Measurements from ENCODE around the gene EXOC6B.
"Not testable (repeated sequence)": the region's sequence is repeated elsewhere in the genome, so short reads cannot be mapped to it uniquely, and the experiment has no call there.

EXOC6B gene

DNA sequence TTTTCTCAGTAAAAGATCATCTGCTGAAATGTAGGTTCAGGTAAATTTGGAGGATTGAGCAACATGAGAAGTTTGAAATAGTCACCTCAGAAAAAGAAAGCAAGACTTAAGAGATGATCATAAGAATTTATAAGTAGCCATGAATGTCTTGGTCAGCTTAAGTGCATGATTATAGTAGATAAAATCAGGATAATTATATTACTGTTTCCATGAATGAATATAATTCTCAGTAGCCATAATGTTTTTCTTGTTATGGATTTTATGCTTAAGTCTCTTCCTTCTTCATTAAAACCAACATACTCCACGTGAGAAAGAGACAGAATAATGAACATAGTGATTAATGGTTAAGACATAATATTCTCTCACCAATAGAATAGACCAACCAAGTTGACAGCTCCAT lies 223.7 kb downstream of the EXOC6B start:
- Histone ChIP-seq H3K36me3 (no peaks in the 10 kb centered on the region), H3K27ac (no peak overlapping the region), H3K4me3 (ENCODE audit: low read depth, low read length) (no peak overlapping the region), H3K27me3 (ENCODE audit: insufficient read depth, low read depth, severe bottlenecking) (no peaks in the 10 kb centered on the region), H3K9me3 (ENCODE audit: severe bottlenecking) (no peaks in the 10 kb centered on the region)
- no peak for TF ChIP-seq CTCF (IDR thresholded peaks at IDR 0.05; ENCODE audit: low read depth, low read length)
- DNase-seq, result no peak

- H3K36me3 ChIP-seq, DNase-seq: not testable (repeated sequence)
Observed at GRCh38 chr2:72583836-72584235, 242.0 kb downstream of the EXOC6B start.

GRCh38 chr2:72583376-72583775 lies 242.5 kb downstream of the EXOC6B start:
- Histone ChIP-seq H3K9me3 (ENCODE audit: severe bottlenecking) (no peaks in the 10 kb centered on the region), H3K27me3 (ENCODE audit: insufficient read depth, low read depth, severe bottlenecking) (no peaks in the 10 kb centered on the region), H3K36me3 (no peaks in the 10 kb centered on the region), H3K27ac (no peak overlapping the region), H3K4me3 (ENCODE audit: low read depth, low read length) (no peak overlapping the region)
- no peak for DNase-seq
- TF ChIP-seq CTCF (IDR thresholded peaks at IDR 0.05; ENCODE audit: low read depth, low read length), result no peak

More at GRCh38 chr2:72583836-72584235, 242.0 kb downstream of the EXOC6B start:
- H3K9me3 ChIP-seq (ENCODE audit: severe bottlenecking); H3K27ac ChIP-seq; H3K27me3 ChIP-seq (ENCODE audit: insufficient read depth, low read depth, severe bottlenecking); H3K4me3 ChIP-seq (ENCODE audit: low read depth, low read length): not testable (repeated sequence)

DNA sequence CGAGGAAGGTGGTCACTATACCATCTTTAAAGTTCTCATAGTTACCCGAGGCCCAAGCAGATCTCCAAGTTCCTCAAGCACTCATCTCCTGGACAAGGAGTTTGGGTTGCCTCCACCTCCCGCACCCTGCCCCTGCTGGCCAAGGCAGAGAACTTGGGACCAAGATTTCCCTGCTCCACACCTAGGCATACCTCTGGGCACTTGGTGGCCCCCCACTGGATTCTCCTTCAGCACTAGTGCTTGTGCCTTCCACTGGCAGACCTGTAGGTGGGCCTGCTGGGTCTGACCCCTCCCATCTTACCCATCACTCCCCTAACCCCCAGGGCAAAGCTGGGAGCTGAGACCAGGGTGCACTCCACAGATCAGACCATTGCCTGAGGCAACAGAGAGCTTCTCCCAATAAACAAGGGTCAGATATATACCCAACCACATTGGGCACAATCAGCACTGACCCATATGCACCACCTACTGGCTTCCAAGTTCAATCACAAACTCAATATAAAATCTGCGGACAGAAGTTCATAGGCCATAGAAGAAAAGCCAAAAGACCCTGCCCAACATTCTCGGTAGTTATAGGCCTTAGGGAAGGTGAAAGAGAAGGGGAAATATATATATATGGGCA lies 244.2 kb downstream of the EXOC6B start:
- H3K36me3 ChIP-seq, result no peaks in the 10 kb centered on the region
- no peaks in the 10 kb centered on the region for H3K9me3 ChIP-seq (ENCODE audit: severe bottlenecking)
- peak; percentile 9 for DNase-seq
- H3K27ac ChIP-seq, result no peak overlapping the region
- H3K4me3 ChIP-seq (ENCODE audit: low read depth, low read length), result no peak overlapping the region
- H3K27me3 ChIP-seq (ENCODE audit: insufficient read depth, low read depth, severe bottlenecking), result no peaks in the 10 kb centered on the region
- TF ChIP-seq CTCF (IDR thresholded peaks at IDR 0.05; ENCODE audit: low read depth, low read length), result no peak

GRCh38 chr2:72579591-72580180 lies 246.1 kb downstream of the EXOC6B start:
- Histone ChIP-seq H3K27ac (no peak overlapping the region), H3K9me3 (ENCODE audit: severe bottlenecking) (no peaks in the 10 kb centered on the region), H3K36me3 (no peaks in the 10 kb centered on the region), H3K4me3 (ENCODE audit: low read depth, low read length) (no peak overlapping the region), H3K27me3 (ENCODE audit: insufficient read depth, low read depth, severe bottlenecking) (no peaks in the 10 kb centered on the region)
- peak; percentile 33; the same call in 1 of the 2 replicates for TF ChIP-seq CTCF (IDR thresholded peaks at IDR 0.05; ENCODE audit: low read depth, low read length)
- no peak for DNase-seq

- Histone ChIP-seq H3K4me3 (ENCODE audit: low read depth, low read length) (no peak overlapping the region), H3K9me3 (ENCODE audit: severe bottlenecking) (no peaks in the 10 kb centered on the region), H3K27ac (no peak overlapping the region), H3K36me3 (no peaks in the 10 kb centered on the region), H3K27me3 (ENCODE audit: insufficient read depth, low read depth, severe bottlenecking) (no peaks in the 10 kb centered on the region)
- DNase-seq, result no peak
- no peak for TF ChIP-seq CTCF (IDR thresholded peaks at IDR 0.05; ENCODE audit: low read depth, low read length)
Observed at GRCh38 chr2:72576861-72577260, 249.0 kb downstream of the EXOC6B start.
